Measurements from ENCODE around the gene RGS9. TPM values are rescaled to one million over a fixed set of nuclear protein-coding genes. Genes with fewer than 3 reads are reported as not detected.

RGS9 gene
- total RNA-seq, 4 donors from 2014 or later = 1.2 to 4.4 (median 2.8) TPM

DNA sequence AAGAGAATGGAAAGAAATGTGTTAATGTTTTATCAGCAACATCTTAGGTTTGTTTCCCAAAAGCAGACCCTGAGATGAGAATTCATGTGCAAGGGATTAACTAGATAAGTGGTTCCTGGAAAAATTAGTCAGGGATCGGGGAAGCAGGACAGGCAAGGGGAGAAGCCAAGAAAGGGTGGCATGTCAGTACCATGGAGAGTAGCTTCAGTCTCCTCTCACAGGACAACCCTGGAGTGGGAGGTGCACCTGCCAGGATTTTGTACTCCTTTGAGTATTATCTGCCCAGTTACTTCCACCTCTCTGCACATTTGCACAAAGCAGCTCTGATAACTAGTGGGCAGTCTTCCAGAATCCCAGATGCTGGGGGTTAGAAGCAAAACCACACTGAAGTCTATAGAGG, 117.0 kb downstream of the RGS9 start:
- peaks cover 0 to 6% (median 0%) of the 10 kb centered on the region in 3 donors for H3K27me3 ChIP-seq
- intact Hi-C loops (cut with DNase I; ENCODE audit: low total_unique reads) (no loop called here), in situ Hi-C loops (cut with MboI; ENCODE audit: low sequenced_read_pairs in 4 of 4) (no loop called here)
- no peak for DNase-seq
- ATAC-seq = no peak
- H3K9me3 ChIP-seq = no peaks in the 10 kb centered on the region
- H3K36me3 ChIP-seq = no peaks in the 10 kb centered on the region
- TF ChIP-seq, protein P1, sequence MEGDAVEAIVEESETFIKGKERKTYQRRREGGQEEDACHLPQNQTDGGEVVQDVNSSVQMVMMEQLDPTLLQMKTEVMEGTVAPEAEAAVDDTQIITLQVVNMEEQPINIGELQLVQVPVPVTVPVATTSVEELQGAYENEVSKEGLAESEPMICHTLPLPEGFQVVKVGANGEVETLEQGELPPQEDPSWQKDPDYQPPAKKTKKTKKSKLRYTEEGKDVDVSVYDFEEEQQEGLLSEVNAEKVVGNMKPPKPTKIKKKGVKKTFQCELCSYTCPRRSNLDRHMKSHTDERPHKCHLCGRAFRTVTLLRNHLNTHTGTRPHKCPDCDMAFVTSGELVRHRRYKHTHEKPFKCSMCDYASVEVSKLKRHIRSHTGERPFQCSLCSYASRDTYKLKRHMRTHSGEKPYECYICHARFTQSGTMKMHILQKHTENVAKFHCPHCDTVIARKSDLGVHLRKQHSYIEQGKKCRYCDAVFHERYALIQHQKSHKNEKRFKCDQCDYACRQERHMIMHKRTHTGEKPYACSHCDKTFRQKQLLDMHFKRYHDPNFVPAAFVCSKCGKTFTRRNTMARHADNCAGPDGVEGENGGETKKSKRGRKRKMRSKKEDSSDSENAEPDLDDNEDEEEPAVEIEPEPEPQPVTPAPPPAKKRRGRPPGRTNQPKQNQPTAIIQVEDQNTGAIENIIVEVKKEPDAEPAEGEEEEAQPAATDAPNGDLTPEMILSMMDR (IDR thresholded peaks at IDR 0.05 in 4 of 5, conservative IDR thresholded peaks at IDR 0.05 in 1 of 5) = no peak
- no peak for TF ChIP-seq POLR2A (IDR thresholded peaks at IDR 0.05)
- no peaks in the 10 kb centered on the region for H3K4me1 ChIP-seq
- H3K4me3 ChIP-seq = no peak overlapping the region
- H3K27ac ChIP-seq = no peak overlapping the region

DNA sequence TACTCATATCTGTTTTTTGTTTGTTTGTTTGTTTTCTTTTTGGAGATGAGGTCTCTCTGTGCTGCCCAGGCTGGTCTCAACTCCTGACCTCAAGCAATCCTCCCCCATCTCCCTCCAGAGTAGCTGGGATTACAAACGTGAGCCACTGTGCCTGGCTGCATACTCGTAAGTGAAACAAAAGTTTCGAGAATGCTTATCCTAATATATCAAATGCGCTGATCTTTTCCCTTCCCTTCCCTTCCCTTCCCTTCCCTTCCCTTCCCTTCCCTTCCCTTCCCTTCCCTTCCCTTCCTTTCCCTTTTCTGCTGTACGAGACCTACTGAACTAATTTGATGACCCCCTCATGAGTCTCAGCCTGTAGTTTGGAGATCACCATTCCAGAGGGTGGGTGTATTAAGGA, 122.1 kb downstream of the RGS9 start:
- Histone ChIP-seq H3K4me3 (no peak overlapping the region), H3K36me3 (no peaks in the 10 kb centered on the region), H3K9me3 (no peaks in the 10 kb centered on the region), H3K4me1 (no peaks in the 10 kb centered on the region), H3K27ac (no peak overlapping the region), H3K27me3 (peaks cover 0 to 3% (median 0%) of the 10 kb centered on the region in 3 donors)
- ATAC-seq (no peak), DNase-seq (no peak)
- intact Hi-C loops (cut with DNase I; ENCODE audit: low total_unique reads) (no loop called here), in situ Hi-C loops (cut with MboI; ENCODE audit: low sequenced_read_pairs in 4 of 4) (no loop called here)
- no peak for TF ChIP-seq POLR2A (IDR thresholded peaks at IDR 0.05)
- TF ChIP-seq, protein P1 (IDR thresholded peaks at IDR 0.05 in 4 of 5, conservative IDR thresholded peaks at IDR 0.05 in 1 of 5) = no peak

DNA sequence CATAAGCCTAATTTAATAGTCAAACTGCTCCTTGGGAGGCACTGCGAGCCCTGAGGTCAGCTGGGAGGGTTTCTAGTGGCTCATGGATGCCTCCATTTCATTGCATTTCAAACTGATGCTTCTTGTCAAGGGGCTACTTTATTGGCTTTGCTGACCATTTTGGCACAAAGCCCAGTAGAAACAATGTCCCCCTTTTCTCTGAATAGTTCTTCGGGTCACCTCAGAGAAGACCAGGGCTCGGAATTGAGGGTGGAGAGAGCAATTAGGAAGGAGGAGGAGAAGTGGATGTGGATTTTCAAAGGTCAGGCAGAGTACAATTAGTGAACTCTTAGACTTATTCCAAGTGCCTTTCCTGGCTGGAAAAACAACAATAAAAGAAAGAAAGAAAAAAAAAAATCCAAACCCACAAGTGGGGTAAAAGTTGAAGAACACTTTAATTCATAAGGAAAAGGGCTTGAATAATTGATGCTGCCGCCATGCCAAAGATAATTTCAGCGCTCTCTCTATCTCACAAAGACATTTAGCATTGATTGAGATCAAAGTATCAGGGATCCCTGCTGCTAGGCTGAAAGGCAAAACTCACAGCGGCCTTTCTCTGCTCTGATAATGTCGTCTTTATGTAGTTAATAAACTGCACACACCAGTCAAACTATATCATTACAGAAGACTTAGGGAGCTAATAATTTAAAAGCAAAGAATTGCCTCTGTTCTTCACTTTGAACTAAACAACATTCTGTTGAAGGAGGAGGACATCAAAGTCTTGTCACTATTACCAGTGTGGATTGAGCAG, 122.7 kb downstream of the RGS9 start:
- no peak for DNase-seq
- Histone ChIP-seq H3K27me3 (peaks cover 0 to 3% (median 0%) of the 10 kb centered on the region in 3 donors), H3K9me3 (no peaks in the 10 kb centered on the region), H3K4me1 (no peaks in the 10 kb centered on the region), H3K4me3 (no peak overlapping the region), H3K36me3 (no peaks in the 10 kb centered on the region), H3K27ac (no peak overlapping the region)
- no peak for TF ChIP-seq POLR2A (IDR thresholded peaks at IDR 0.05)
- TF ChIP-seq, protein P1 (IDR thresholded peaks at IDR 0.05 in 4 of 5, conservative IDR thresholded peaks at IDR 0.05 in 1 of 5) = no peak
- no peak for ATAC-seq
- intact Hi-C loops (cut with DNase I; ENCODE audit: low total_unique reads) = no loop called here
- in situ Hi-C loops (cut with MboI; ENCODE audit: low sequenced_read_pairs in 4 of 4) = no loop called here

DNA sequence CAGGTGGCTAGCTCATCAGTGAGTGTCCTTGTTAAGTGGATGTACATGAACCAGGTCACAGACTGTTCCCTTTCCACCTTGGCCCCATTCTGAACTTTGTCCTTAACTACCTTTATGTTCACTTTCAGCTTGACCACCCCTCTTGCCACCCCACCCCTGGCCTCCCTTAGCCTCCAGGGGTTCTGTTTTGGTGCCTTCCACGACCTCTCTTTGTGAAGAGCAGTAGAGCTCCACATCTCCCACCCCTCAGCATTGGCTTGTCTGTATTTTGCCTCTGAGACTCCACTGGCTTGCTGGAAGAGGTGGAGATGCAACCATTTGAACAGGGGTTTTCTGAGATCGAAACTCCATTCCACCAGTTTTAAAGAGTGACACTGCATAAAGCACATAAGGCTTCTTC, 123.5 kb downstream of the RGS9 start:
- ATAC-seq = no peak
- in situ Hi-C loops (cut with MboI; ENCODE audit: low sequenced_read_pairs in 4 of 4) (no loop called here), intact Hi-C loops (cut with DNase I; ENCODE audit: low total_unique reads) (no loop called here)
- Histone ChIP-seq H3K4me1 (no peaks in the 10 kb centered on the region), H3K27ac (no peak overlapping the region), H3K9me3 (no peaks in the 10 kb centered on the region), H3K36me3 (no peaks in the 10 kb centered on the region), H3K4me3 (no peak overlapping the region), H3K27me3 (peaks cover 0 to 3% (median 0%) of the 10 kb centered on the region in 3 donors)
- no peak for DNase-seq
- no peak for TF ChIP-seq POLR2A (IDR thresholded peaks at IDR 0.05)
- TF ChIP-seq, protein P1 (IDR thresholded peaks at IDR 0.05 in 4 of 5, conservative IDR thresholded peaks at IDR 0.05 in 1 of 5) = no peak

All from gastrocnemius medialis (tissue), 4 donors.